Suprapubic skin (tissue), 4 donors: ENCODE measurements around the gene BECN2. TPM values are rescaled to one million over a fixed set of nuclear protein-coding genes. Genes with fewer than 3 reads are reported as not detected.

Source experiments
- DNase-seq, 2 donors: peaks; one replicate each; pipeline ENCODE4 v3.0.0-alpha.2; 2019; ENCODE audit warnings: low spot score in 2 of 2
- H3K27ac ChIP-seq: fragments of 200-600 bp; sonication (generic); one replicate; pipeline ENCODE4 v1.5.1; 2019
- H3K27me3 ChIP-seq: fragments of 200-600 bp; sonication (generic); one replicate; pipeline ENCODE4 v1.5.1; 2019
- H3K36me3 ChIP-seq: fragments of 200-600 bp; sonication (generic); one replicate; pipeline ENCODE4 v1.5.1; 2019
- H3K4me1 ChIP-seq: fragments of 200-600 bp; sonication (generic); one replicate; pipeline ENCODE4 v1.5.1; 2019
- H3K4me3 ChIP-seq: fragments of 200-600 bp; sonication (generic); one replicate; pipeline ENCODE4 v1.5.1; 2019; ENCODE audit warnings: mild to moderate bottlenecking
- H3K9me3 ChIP-seq: fragments of 200-600 bp; sonication (generic); one replicate; pipeline ENCODE4 v1.5.1; 2019
- CTCF ChIP-seq, 2 donors: fragments of 200-600 bp in 1 of 2; fragments of 450-650 bp in 1 of 2; sonication (generic) in 1 of 2; IDR thresholded peaks; one replicate each; pipeline ENCODE4 v1.5.1; 2016 to 2019; ENCODE audit warnings: antibody characterized with exemption in 2 of 2, mild to moderate bottlenecking in 1 of 2, moderate library complexity in 1 of 2
- EP300 ChIP-seq: sonication (generic); formaldehyde crosslinking; IDR thresholded peaks from one replicate; pipeline ENCODE4 v1.6.1; 2017; ENCODE audit warnings: antibody characterized with exemption
- POLR2A ChIP-seq, 2 donors: fragments of 450-650 bp; IDR thresholded peaks; one replicate each; pipeline ENCODE4 v1.6.1; 2017; ENCODE audit warnings: antibody characterized with exemption in 2 of 2, mild to moderate bottlenecking in 2 of 2, moderate library complexity in 2 of 2
- POLR2AphosphoS5 ChIP-seq, 3 donors: sonication (generic); formaldehyde crosslinking; IDR thresholded peaks; one replicate each; pipeline ENCODE4 v1.6.1; 2017; ENCODE audit warnings: antibody characterized with exemption in 3 of 3
- WGBS: methylation state at CpG from one replicate; pipeline ENCODE4 v1.1.5; 2018; 5-methylcytosine and 5-hydroxymethylcytosine counted together
- total RNA-seq, 4 donors: library from RNA; depleted of rRNA; stranded (reverse); fragments of >200 nt; gene quantifications; one replicate each; pipeline ENCODE4 v1.1.0, GENCODE V29; 2016

BECN2 gene
- total RNA-seq, 4 donors from 2014 or later, result not detected

- Histone ChIP-seq H3K36me3 (no peaks in the 10 kb centered on the region), H3K4me1 (no peaks in the 10 kb centered on the region), H3K27ac (no peak overlapping the region), H3K4me3 (no peak overlapping the region), H3K9me3 (no peaks in the 10 kb centered on the region), H3K27me3 (no peaks in the 10 kb centered on the region)
- TF ChIP-seq CTCF (IDR thresholded peaks at IDR 0.05) (no peak), POLR2A (IDR thresholded peaks at IDR 0.05) (no peak), EP300 (no peak), POLR2AphosphoS5 (IDR thresholded peaks at IDR 0.05) (no peak)
- peak in 1 of 2 donors; percentile 18 for DNase-seq
- 80% methylated on average over 5 of the region's 5 CpGs for WGBS
These were observed 31.4 kb upstream of the BECN2 start for GRCh38 chr1:241926141-241926540.

DNA sequence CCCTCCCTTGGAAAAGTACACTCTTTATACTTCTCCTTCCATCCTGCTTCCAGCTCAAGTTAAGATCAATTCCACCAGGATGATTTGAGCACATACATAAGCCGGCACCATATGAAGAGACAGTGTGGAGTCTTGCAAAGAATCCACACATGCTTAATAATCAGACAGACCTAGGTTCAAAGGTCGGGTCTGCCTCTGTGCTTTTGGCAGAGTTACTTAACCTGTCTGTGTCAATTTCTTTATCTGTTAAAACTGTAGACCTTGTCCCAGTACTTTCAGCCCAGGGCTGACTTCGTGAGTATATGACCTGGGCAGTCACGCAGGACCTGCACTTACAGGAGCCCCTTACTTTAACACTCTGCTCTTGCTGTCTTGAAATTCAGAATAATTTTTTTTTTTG, 30.2 kb upstream of the BECN2 start:
- no peak overlapping the region for H3K27ac ChIP-seq
- no peak for TF ChIP-seq EP300
- H3K27me3 ChIP-seq, result no peaks in the 10 kb centered on the region
- H3K4me3 ChIP-seq, result no peak overlapping the region
- no peak for DNase-seq
- H3K4me1 ChIP-seq, result no peaks in the 10 kb centered on the region
- no peaks in the 10 kb centered on the region for H3K9me3 ChIP-seq
- WGBS, result 75% methylated on average over 4 of the region's 4 CpGs
- no peaks in the 10 kb centered on the region for H3K36me3 ChIP-seq

DNA sequence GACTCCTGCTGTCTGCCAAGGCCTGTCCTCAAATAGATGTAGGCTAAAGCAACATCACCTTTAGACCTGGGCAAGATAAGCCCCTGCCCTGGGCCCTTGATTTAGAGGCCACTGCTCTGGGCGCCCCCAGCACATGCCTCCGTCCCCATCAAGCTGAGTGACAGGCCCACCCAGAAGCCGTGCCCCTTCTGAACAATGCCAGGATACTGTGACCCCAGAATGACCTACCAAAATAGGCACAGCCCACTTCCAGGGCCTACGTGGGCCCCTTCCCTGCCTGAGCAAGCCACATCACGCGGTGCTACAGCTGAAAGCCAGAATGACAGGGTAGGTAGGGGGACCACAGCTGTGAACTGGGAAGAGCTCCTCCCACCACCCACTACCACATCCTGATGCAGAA, 24.7 kb upstream of the BECN2 start:
- Histone ChIP-seq H3K27ac (no peak overlapping the region), H3K36me3 (no peaks in the 10 kb centered on the region), H3K9me3 (no peaks in the 10 kb centered on the region), H3K4me1 (no peaks in the 10 kb centered on the region), H3K4me3 (no peak overlapping the region), H3K27me3 (no peaks in the 10 kb centered on the region)
- no peak for TF ChIP-seq CTCF (IDR thresholded peaks at IDR 0.05)
- no peak for TF ChIP-seq POLR2A (IDR thresholded peaks at IDR 0.05)
- no peak for TF ChIP-seq POLR2AphosphoS5 (IDR thresholded peaks at IDR 0.05)
- TF ChIP-seq EP300, result no peak
- 68% methylated on average over 4 of the region's 6 CpGs for WGBS
- DNase-seq, result no peak

DNA sequence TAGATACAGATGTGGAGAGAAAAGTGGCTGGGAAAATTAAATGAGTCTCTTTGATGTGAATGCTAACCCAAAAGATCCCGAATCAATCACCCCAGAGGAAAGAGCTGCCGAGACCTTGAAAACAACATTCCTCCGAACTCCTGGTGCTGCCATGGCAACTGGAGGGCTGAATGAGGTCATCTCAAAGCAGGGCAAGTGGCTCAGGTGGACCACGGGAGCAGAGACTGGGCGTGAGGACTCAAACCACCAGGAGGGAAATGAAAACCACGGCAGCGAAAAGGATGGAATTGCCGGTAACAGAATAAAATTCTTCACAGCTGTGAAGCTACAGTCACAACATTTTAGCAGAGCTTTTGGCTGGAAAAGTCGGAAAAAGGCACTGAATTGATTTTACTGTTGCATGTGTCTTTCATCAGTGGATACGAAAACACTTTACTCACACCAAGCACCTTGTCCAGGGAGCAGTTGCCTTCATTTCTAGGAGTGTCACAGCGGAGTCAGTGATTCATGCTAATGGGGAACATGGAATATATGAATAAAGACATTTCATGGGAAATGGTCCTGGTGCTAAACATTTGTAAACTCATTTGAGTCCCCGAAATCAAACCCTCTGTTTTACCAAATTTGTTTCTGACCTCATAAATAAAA, 23.2 kb upstream of the BECN2 start:
- no peaks in the 10 kb centered on the region for H3K36me3 ChIP-seq
- H3K4me3 ChIP-seq, result no peak overlapping the region
- WGBS, result 41% methylated on average over 12 of the region's 12 CpGs
- no peak for DNase-seq
- no peak for TF ChIP-seq EP300
- no peak for TF ChIP-seq POLR2AphosphoS5 (IDR thresholded peaks at IDR 0.05)
- TF ChIP-seq POLR2A (IDR thresholded peaks at IDR 0.05), result no peak
- TF ChIP-seq CTCF (IDR thresholded peaks at IDR 0.05), result no peak
- no peak overlapping the region for H3K27ac ChIP-seq
- H3K27me3 ChIP-seq, result no peaks in the 10 kb centered on the region
- no peaks in the 10 kb centered on the region for H3K9me3 ChIP-seq
- no peaks in the 10 kb centered on the region for H3K4me1 ChIP-seq

GRCh38 chr1:241934866-241935265, 22.7 kb upstream of the BECN2 start:
- DNase-seq, result no peak
- 49% methylated on average over 7 of the region's 7 CpGs for WGBS
- no peaks in the 10 kb centered on the region for H3K36me3 ChIP-seq
- H3K4me1 ChIP-seq, result no peaks in the 10 kb centered on the region
- no peak overlapping the region for H3K27ac ChIP-seq
- no peaks in the 10 kb centered on the region for H3K27me3 ChIP-seq
- no peak overlapping the region for H3K4me3 ChIP-seq
- H3K9me3 ChIP-seq, result no peaks in the 10 kb centered on the region
- no peak for TF ChIP-seq EP300
- TF ChIP-seq POLR2A (IDR thresholded peaks at IDR 0.05), result no peak

- no peaks in the 10 kb centered on the region for H3K27me3 ChIP-seq
- no peaks in the 10 kb centered on the region for H3K9me3 ChIP-seq
- no peak overlapping the region for H3K27ac ChIP-seq
- WGBS, result 79% methylated on average over 1 of the region's 1 CpG
- DNase-seq, result no peak
- no peak for TF ChIP-seq EP300
- no peak for TF ChIP-seq POLR2A (IDR thresholded peaks at IDR 0.05)
- TF ChIP-seq POLR2AphosphoS5 (IDR thresholded peaks at IDR 0.05), result no peak
- no peak for TF ChIP-seq CTCF (IDR thresholded peaks at IDR 0.05)
- H3K4me1 ChIP-seq, result no peaks in the 10 kb centered on the region
- no peak overlapping the region for H3K4me3 ChIP-seq
- no peaks in the 10 kb centered on the region for H3K36me3 ChIP-seq
These were observed 17.8 kb upstream of the BECN2 start for GRCh38 chr1:241939798-241940197.
